Tibial nerve (tissue), 4 donors: ENCODE measurements around the gene LRWD1. TPM values are rescaled to one million over a fixed set of nuclear protein-coding genes. Genes with fewer than 3 reads are reported as not detected.

ENCODE experiments used
- DNase-seq, 2 donors: peaks; one replicate each; pipeline ENCODE4 v3.0.0-alpha.2; 2019; ENCODE audit warnings: low spot score in 2 of 2
- H3K27ac ChIP-seq, 4 donors: fragments of 200-600 bp; sonication (generic) in 3 of 4; one replicate each; pipeline ENCODE4 v1.5.1; 2017 to 2019; ENCODE audit warnings: mild to moderate bottlenecking in 1 of 4
- H3K27me3 ChIP-seq, 2 donors: fragments of 200-600 bp; sonication (generic) in 1 of 2; one replicate each; pipeline versions ENCODE4 v1.5.1 to v1.6.0; 2017 to 2019
- H3K36me3 ChIP-seq, 3 donors: fragments of 200-600 bp; sonication (generic); one replicate each; pipeline ENCODE4 v1.5.1; 2018 to 2019
- H3K4me1 ChIP-seq, 4 donors: fragments of 200-600 bp; sonication (generic) in 3 of 4; one replicate each; pipeline ENCODE4 v1.5.1; 2017 to 2019
- H3K4me3 ChIP-seq, 4 donors: fragments of 200-600 bp; sonication (generic) in 3 of 4; one replicate each; pipeline ENCODE4 v1.5.1; 2017 to 2019; ENCODE audit warnings: mild to moderate bottlenecking in 1 of 4, moderate library complexity in 1 of 4
- H3K9me3 ChIP-seq, 4 donors: fragments of 200-600 bp; sonication (generic) in 3 of 4; one replicate each; pipeline ENCODE4 v1.5.1; 2017 to 2019
- EP300 ChIP-seq, 2 donors: sonication (generic); formaldehyde crosslinking; IDR thresholded peaks; one replicate each; pipeline ENCODE4 v1.6.1; 2017; ENCODE audit warnings: antibody characterized with exemption in 2 of 2, mild to moderate bottlenecking in 1 of 2
- POLR2A ChIP-seq, 2 donors: fragments of 450-650 bp; IDR thresholded peaks; one replicate each; pipeline ENCODE4 v1.6.1; 2017; ENCODE audit warnings: antibody characterized with exemption in 2 of 2, mild to moderate bottlenecking in 2 of 2, moderate library complexity in 2 of 2
- WGBS, 2 donors: methylation state at CpG; one replicate each; pipeline ENCODE4 v1.1.5; 2018; 5-methylcytosine and 5-hydroxymethylcytosine counted together
- total RNA-seq, 4 donors: library from RNA; depleted of rRNA; stranded (reverse); fragments of >200 nt; gene quantifications; one replicate each; pipeline ENCODE4 v1.1.0, GENCODE V29; 2016
- TF ChIP-seq, protein P1 (sequence below), 5 experiments: fragments of 200-600 bp in 3 of 5; fragments of 450-650 bp in 2 of 5; sonication (generic) in 3 of 5; IDR thresholded peaks; one replicate each; pipeline ENCODE4 v1.5.1; 2016 to 2019; ENCODE audit warnings: antibody characterized with exemption in 5 of 5, mild to moderate bottlenecking in 3 of 5, moderate library complexity in 2 of 5

LRWD1 gene
- total RNA-seq, 4 donors from 2014 or later = 14.6 to 41.4 (median 28.2) TPM

DNA sequence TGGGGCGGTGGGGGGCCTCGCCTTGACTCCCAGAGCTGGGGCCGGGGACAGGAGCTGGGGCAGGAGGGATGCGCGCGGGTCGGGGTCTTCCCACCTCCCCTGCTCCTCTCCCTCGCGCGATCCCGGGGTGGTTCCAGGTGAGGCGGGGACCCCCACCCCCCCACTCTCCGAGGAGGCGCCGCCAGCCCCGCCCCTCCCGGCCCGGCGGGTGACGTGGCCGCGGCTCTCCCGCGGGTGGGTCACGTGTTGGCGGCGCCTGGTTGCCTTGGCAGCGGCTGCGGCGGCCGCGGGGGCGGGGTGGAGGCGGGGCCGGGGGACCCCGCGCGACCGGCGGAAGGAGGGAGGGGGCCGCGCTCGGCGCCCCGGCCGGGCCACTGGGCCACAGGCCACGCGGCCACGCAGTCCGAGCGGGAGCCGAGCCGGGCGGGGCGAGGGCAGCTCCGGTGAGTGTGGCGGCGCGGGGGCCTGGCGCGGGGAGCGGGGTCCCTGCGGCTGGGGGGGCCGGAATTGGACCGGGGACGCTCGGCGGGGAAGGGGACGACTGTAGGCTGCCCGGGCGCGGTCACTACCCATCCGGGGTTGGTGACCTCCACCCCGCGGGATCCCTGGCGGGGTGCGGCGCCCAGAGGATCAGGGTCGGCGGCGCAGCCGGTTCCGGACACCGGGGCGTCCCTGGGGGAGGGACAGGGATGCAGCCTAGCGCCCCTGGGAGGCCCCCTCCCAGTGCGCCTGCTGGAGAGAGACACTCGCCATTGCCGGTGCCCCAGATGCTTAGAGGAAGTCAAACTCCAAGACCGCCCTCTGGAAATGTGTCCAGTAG is 31.4 kb upstream of the LRWD1 start, which contains the start of gene ORAI2:
ORAI2 (plus strand) TSS at position 357 of the 820 bp plus-strand sequence. CDS start 5,382 bp downstream, outside the sequence.
- no peak for TF ChIP-seq POLR2A (IDR thresholded peaks at IDR 0.05)
- TF ChIP-seq EP300 (IDR thresholded peaks at IDR 0.05) = no peak
- TF ChIP-seq, protein P1, sequence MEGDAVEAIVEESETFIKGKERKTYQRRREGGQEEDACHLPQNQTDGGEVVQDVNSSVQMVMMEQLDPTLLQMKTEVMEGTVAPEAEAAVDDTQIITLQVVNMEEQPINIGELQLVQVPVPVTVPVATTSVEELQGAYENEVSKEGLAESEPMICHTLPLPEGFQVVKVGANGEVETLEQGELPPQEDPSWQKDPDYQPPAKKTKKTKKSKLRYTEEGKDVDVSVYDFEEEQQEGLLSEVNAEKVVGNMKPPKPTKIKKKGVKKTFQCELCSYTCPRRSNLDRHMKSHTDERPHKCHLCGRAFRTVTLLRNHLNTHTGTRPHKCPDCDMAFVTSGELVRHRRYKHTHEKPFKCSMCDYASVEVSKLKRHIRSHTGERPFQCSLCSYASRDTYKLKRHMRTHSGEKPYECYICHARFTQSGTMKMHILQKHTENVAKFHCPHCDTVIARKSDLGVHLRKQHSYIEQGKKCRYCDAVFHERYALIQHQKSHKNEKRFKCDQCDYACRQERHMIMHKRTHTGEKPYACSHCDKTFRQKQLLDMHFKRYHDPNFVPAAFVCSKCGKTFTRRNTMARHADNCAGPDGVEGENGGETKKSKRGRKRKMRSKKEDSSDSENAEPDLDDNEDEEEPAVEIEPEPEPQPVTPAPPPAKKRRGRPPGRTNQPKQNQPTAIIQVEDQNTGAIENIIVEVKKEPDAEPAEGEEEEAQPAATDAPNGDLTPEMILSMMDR (IDR thresholded peaks at IDR 0.05) = no peak
- peak; percentile 50 to 64 for DNase-seq
- H3K36me3 ChIP-seq = no peaks in the 10 kb centered on the region
- H3K4me3 ChIP-seq = peak within 1 kb of the TSS; percentile 58 to 96 (median 82)
- H3K4me1 ChIP-seq = peaks cover 0 to 30% (median 10%) of the 10 kb centered on the region in 4 donors
- H3K27ac ChIP-seq = peak within 1 kb of the TSS; percentile 40 to 92 (median 74)
- H3K27me3 ChIP-seq = no peaks in the 10 kb centered on the region
- H3K9me3 ChIP-seq = no peaks in the 10 kb centered on the region
- 0 to 2% methylated on average over 21 to 34 of the region's 90 CpGs for WGBS, 2 donors

DNA sequence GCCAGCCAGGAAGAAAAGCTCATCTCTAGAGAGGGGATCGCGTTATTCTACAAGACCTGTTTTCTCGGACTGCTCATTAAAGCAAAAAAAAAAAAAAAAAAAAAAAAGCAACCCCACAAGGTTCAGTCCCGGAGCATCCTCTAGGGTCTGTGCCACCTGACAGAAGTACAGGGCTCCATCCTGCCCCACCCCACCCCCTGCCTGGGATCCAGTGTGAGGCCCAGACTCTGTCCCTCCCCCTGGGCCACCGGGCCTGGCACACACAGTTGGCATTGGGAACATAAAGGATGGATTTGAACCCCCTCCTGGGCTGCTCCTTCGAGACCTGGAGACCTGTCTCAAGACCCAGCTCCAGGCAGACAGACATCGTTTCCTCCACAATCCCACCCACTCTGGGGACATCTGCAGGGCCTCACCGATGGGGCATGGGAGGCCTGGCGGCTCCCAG is 30.7 kb upstream of the LRWD1 start:
- Histone ChIP-seq H3K36me3 (peaks cover 0 to 5% (median 0%) of the 10 kb centered on the region in 3 donors), H3K4me1 (peaks cover 0 to 30% (median 10%) of the 10 kb centered on the region in 4 donors), H3K27me3 (no peaks in the 10 kb centered on the region), H3K27ac (peak overlapping the region in 3 of 4 donors; percentile 34 to 92 (median 82)), H3K9me3 (no peaks in the 10 kb centered on the region), H3K4me3 (peak overlapping the region; percentile 58 to 96 (median 82))
- TF ChIP-seq POLR2A (IDR thresholded peaks at IDR 0.05) (no peak), EP300 (IDR thresholded peaks at IDR 0.05) (no peak)
- TF ChIP-seq, protein P1 (IDR thresholded peaks at IDR 0.05) = no peak
- WGBS, 2 donors = 28 to 34% methylated on average over 9 of the region's 9 CpGs
- DNase-seq = no peak

DNA sequence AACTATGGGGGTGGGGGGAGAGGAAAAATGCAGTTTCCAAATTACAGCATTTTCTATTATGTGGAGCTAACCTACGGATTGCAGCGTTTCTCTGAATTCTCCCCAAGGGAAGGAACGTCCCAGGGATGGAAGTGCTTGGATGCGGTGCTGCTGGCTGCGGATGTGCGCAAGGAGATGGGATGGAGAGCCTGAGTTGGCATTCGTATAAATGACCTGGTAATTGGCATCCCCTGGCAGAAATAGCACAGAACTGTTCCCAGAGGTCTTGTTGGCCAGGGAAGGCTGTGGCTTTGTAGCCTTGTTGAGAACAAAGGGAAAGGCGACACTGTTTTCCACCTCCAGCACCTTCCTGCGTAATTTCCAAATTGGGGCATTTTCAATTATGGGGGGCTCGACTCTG is 28.7 kb upstream of the LRWD1 start:
- WGBS, 2 donors = 87 to 88% methylated on average over 10 of the region's 10 CpGs

DNA sequence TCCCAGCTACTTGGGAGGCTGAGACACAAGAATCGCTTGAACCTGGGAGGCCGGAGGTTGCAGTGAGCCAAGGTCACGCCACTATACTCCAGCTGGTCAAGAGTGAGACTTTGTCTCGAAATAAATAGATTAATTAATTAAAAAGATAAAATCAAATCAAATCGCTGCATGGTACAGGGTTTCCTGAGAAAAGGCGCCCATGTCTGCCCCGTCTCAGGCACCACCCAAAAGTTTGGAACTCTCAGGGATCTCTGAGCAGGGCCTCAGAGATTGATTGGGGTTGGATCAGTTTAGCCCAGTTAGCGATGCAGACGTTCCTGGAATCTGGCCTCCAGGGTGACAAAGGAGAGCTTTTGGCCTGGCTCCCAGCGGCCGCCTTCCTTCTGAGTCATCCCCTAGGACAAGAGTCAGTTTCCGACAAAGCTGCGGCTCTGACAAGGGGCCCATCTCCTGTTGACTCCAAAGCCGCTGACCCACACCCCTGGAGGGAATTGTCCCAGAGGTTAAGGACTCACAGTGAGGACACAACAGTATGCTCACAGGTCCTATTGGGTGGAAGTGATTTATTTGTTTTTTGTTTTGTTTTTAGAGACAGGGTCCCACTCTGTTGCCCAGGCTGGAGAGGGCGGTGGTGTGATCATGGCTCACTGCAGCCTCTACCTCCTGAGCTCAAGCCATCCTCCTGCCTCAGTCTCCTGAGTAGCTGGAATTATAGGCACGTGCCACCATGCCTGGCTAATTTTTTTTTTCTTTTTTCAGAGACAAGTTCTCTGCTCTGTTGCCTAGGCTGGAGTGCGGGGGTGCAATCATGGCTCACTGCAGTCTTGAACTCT is 24.6 kb upstream of the LRWD1 start:
- H3K4me1 ChIP-seq = no peaks in the 10 kb centered on the region
- 68 to 76% methylated on average over 17 of the region's 17 CpGs for WGBS, 2 donors
- DNase-seq = no peak
- H3K27me3 ChIP-seq = no peaks in the 10 kb centered on the region
- no peaks in the 10 kb centered on the region for H3K9me3 ChIP-seq
- no peak overlapping the region for H3K4me3 ChIP-seq
- peaks cover 0 to 58% (median 0%) of the 10 kb centered on the region in 3 donors for H3K36me3 ChIP-seq
- TF ChIP-seq, protein P1 (IDR thresholded peaks at IDR 0.05) = no peak
- TF ChIP-seq POLR2A (IDR thresholded peaks at IDR 0.05) = no peak
- TF ChIP-seq EP300 (IDR thresholded peaks at IDR 0.05) = no peak
- no peak overlapping the region for H3K27ac ChIP-seq

More for the DNA sequence above, 28.7 kb upstream of the LRWD1 start:
- no peaks in the 10 kb centered on the region for H3K27me3 ChIP-seq
- H3K36me3 ChIP-seq = peaks cover 0 to 25% (median 0%) of the 10 kb centered on the region in 3 donors
- DNase-seq = no peak
- no peak for TF ChIP-seq POLR2A (IDR thresholded peaks at IDR 0.05)
- TF ChIP-seq, protein P1 (IDR thresholded peaks at IDR 0.05) = no peak
- TF ChIP-seq EP300 (IDR thresholded peaks at IDR 0.05) = no peak
- no peak overlapping the region for H3K4me3 ChIP-seq
- H3K4me1 ChIP-seq = peaks cover 0 to 25% (median 8%) of the 10 kb centered on the region in 4 donors
- no peaks in the 10 kb centered on the region for H3K9me3 ChIP-seq
- no peak overlapping the region for H3K27ac ChIP-seq
